ENCODE data around the gene PSMD6. TPM values are rescaled to one million over a fixed set of nuclear protein-coding genes. Genes with fewer than 3 reads are reported as not detected.
A peak's percentile ranks its signal among the peaks of the same experiment; 100 is the strongest.

The PSMD6 gene
- total RNA-seq, 2 donors from 2014 or later: 54.4 to 70.3 TPM

GRCh38 chr3:63972196-63972595 is 51.1 kb downstream of the PSMD6 start:
- no peaks in the 10 kb centered on the region for H3K9me3 ChIP-seq
- H3K4me3 ChIP-seq: no peak overlapping the region
- H3K27ac ChIP-seq: no peak overlapping the region
- no peak for TF ChIP-seq CTCF (IDR thresholded peaks at IDR 0.05)
- H3K27me3 ChIP-seq (replicated peaks; ENCODE audit: insufficient read depth): no peaks in the 10 kb centered on the region
- ATAC-seq (ENCODE audit: insufficient number of reproducible peaks, low FRiP score, low read depth): no peak
- peaks cover 62 to 81% of the 10 kb centered on the region in 2 donors for H3K4me1 ChIP-seq (ENCODE audit: control insufficient read depth in 1 of 2, low read depth in 2 of 2)
- DNase-seq (ENCODE audit: low spot score): no peak
- H3K36me3 ChIP-seq: no peaks in the 10 kb centered on the region

GRCh38 chr3:63970631-63971475 is 52.4 kb downstream of the PSMD6 start:
- no peak for TF ChIP-seq CTCF (IDR thresholded peaks at IDR 0.05)
- peak overlapping the region; percentile 20 for H3K4me3 ChIP-seq
- no peak for DNase-seq (ENCODE audit: low spot score)
- H3K9me3 ChIP-seq: no peaks in the 10 kb centered on the region
- ATAC-seq (ENCODE audit: insufficient number of reproducible peaks, low FRiP score, low read depth): no peak
- peaks cover 55 to 73% of the 10 kb centered on the region in 2 donors for H3K4me1 ChIP-seq (ENCODE audit: control insufficient read depth in 1 of 2, low read depth in 2 of 2)
- no peaks in the 10 kb centered on the region for H3K36me3 ChIP-seq
- H3K27me3 ChIP-seq (replicated peaks; ENCODE audit: insufficient read depth): no peaks in the 10 kb centered on the region
- H3K27ac ChIP-seq: peak overlapping the region in 1 of 2 donors; percentile 27

GRCh38 chr3:63969876-63970275 is 53.4 kb downstream of the PSMD6 start:
- DNase-seq (ENCODE audit: low spot score) (no peak), ATAC-seq (ENCODE audit: insufficient number of reproducible peaks, low FRiP score, low read depth) (no peak)
- Histone ChIP-seq H3K4me3 (no peak overlapping the region), H3K27me3 (replicated peaks; ENCODE audit: insufficient read depth) (no peaks in the 10 kb centered on the region), H3K36me3 (no peaks in the 10 kb centered on the region), H3K4me1 (ENCODE audit: control insufficient read depth in 1 of 2, low read depth in 2 of 2) (peaks cover 50 to 72% of the 10 kb centered on the region in 2 donors), H3K27ac (no peak overlapping the region), H3K9me3 (no peaks in the 10 kb centered on the region)
- no peak for TF ChIP-seq CTCF (IDR thresholded peaks at IDR 0.05)

GRCh38 chr3:63968612-63969350 is 54.5 kb downstream of the PSMD6 start:
- H3K36me3 ChIP-seq: no peaks in the 10 kb centered on the region
- peak overlapping the region; percentile 66 for H3K4me3 ChIP-seq
- peak overlapping the region in 1 of 2 donors; percentile 63 for H3K27ac ChIP-seq
- peaks cover 49 to 76% of the 10 kb centered on the region in 2 donors for H3K4me1 ChIP-seq (ENCODE audit: control insufficient read depth in 1 of 2, low read depth in 2 of 2)
- no peaks in the 10 kb centered on the region for H3K9me3 ChIP-seq
- ATAC-seq (ENCODE audit: insufficient number of reproducible peaks, low FRiP score, low read depth) (no peak), DNase-seq (ENCODE audit: low spot score) (no peak)
- no peaks in the 10 kb centered on the region for H3K27me3 ChIP-seq (replicated peaks; ENCODE audit: insufficient read depth)
- TF ChIP-seq CTCF (IDR thresholded peaks at IDR 0.05): no peak

Data from thoracic aorta (tissue), 2 donors.